GM10266 (cell line): Measurements from ENCODE around the gene ARPIN.
"Not testable (repeated sequence)": the region's sequence is repeated elsewhere in the genome, so short reads cannot be mapped to it uniquely, and the experiment has no call there.

Experiments
- DNase-seq: peaks from one replicate; pipeline ENCODE4 v3.0.0; 2012; ENCODE audit errors: extremely low spot score
- CTCF ChIP-seq: IDR thresholded peaks from 2 replicates; pipeline ENCODE4 v1.5.1; 2012; ENCODE audit warnings: mild to moderate bottlenecking, low read depth; ENCODE audit not compliant: control insufficient read depth, insufficient read depth; ENCODE audit errors: missing control alignments

ARPIN gene

GRCh38 chr15:89860431-89860830 lies 52.3 kb downstream of the ARPIN start:
- TF ChIP-seq CTCF, result no peak

GRCh38 chr15:89858661-89859458 lies 53.9 kb downstream of the ARPIN start:
- no peak for TF ChIP-seq CTCF
- DNase-seq, result no peak

More at GRCh38 chr15:89860431-89860830, 52.3 kb downstream of the ARPIN start:
- DNase-seq, result no peak

- TF ChIP-seq CTCF, result no peak
- DNase-seq, result no peak
Measured at GRCh38 chr15:89857673-89858072, 55.1 kb downstream of the ARPIN start.

GRCh38 chr15:89855948-89856347 lies 56.8 kb downstream of the ARPIN start:
- TF ChIP-seq CTCF, result no peak
- DNase-seq, result no peak

- not testable (repeated sequence) for DNase-seq
Measured at GRCh38 chr15:89854863-89855262, 57.9 kb downstream of the ARPIN start.

GRCh38 chr15:89852342-89852995 lies 60.3 kb downstream of the ARPIN start:
- DNase-seq, result no peak
- no peak for TF ChIP-seq CTCF

- TF ChIP-seq CTCF, result no peak
- peak; percentile 56 for DNase-seq
Measured at GRCh38 chr15:89851673-89852341, 60.9 kb downstream of the ARPIN start.
